K562 (cell line): ENCODE results near the gene CPNE1. TPM values are rescaled to one million over a fixed set of nuclear protein-coding genes. Genes with fewer than 3 reads are reported as not detected.
A peak's percentile ranks its signal among the peaks of the same experiment; 100 is the strongest.

Source experiments
- ATAC-seq: fragments of 200-7000 bp; cut with Tn5 transposase; 3 replicates; pipeline ENCODE4 v1.9.1; 2020; ENCODE audit warnings: moderate library complexity
- BruUV-seq: library from RNA; stranded (reverse); fragments of 400-500 nt; replicated peaks from 2 replicates; lab custom pipeline; 2021; lab: Mats Ljungman, UMichigan
- CTCF ChIA-PET: fragments of 300-600 bp; formaldehyde crosslinking; extraction: SDS; loops from one replicate; lab custom pipeline; 2021; ENCODE audit warnings: low intra/inter-chr PET ratio; lab: Yijun Ruan, JAX
- POLR2A ChIA-PET: fragments of 300-600, 350-650 bp; sonication (Branson Sonifier 250); formaldehyde crosslinking; extraction: SDS; loops from one replicate; lab custom pipeline; 2021; ENCODE audit warnings: antibody characterized with exemption, inconsistent platforms; lab: Yijun Ruan, JAX
- DNase-seq, 4 experiments: peaks; one replicate each; pipeline versions ENCODE4 v3.0.0 to v3.0.0-alpha.2; 2011 to 2018; ENCODE audit warnings: low spot score in 3 of 4, mixed read lengths in 3 of 4; ENCODE audit errors: extremely low read depth in 1 of 4
- FAIRE-seq: peaks from 2 replicates; lab custom pipeline; 2011; peaks lifted over from hg19 to GRCh38; lab: Jason Lieb, UNC
- H2AFZ ChIP-seq: 2 replicates; pipeline ENCODE4 v1.6.0; 2011; ENCODE audit warnings: low read depth, low read length, control low read depth, inconsistent platforms
- H3K27ac ChIP-seq: fragments of 200-600 bp; 3 replicates; pipeline ENCODE4 v1.8.0; 2011; ENCODE audit warnings: low read depth, mild to moderate bottlenecking, control low read depth, inconsistent platforms, low read length, moderate library complexity, mixed read lengths; ENCODE audit errors: extremely low read depth
- H3K27me3 ChIP-seq, 2 experiments: fragments of 300-600 bp in 1 of 2; 2 replicates in 1 of 2; 3 replicates in 1 of 2; pipeline versions ENCODE4 v1.6.0 to v1.8.0; 2011; ENCODE audit warnings: inconsistent platforms in 2 of 2, low read length in 2 of 2, mild to moderate bottlenecking in 1 of 2, mixed read lengths in 1 of 2, moderate library complexity in 1 of 2; ENCODE audit not compliant: control insufficient read depth in 2 of 2, insufficient read depth in 2 of 2
- H3K36me3 ChIP-seq: fragments of 300-600 bp; 3 replicates; pipeline ENCODE4 v1.8.0; 2011; ENCODE audit warnings: mild to moderate bottlenecking, low read length, inconsistent platforms; ENCODE audit not compliant: control insufficient read depth, insufficient read depth
- H3K4me1 ChIP-seq, 2 experiments: fragments of 200-600 bp in 1 of 2; replicated peaks in 1 of 2; 2 replicates in 1 of 2; 3 replicates in 1 of 2; pipeline versions ENCODE4 v1.5.1 to v1.8.0; 2011; ENCODE audit warnings: inconsistent platforms in 2 of 2, low read length in 2 of 2, mild to moderate bottlenecking in 1 of 2, mixed read lengths in 1 of 2, moderate library complexity in 1 of 2; ENCODE audit not compliant: control insufficient read depth in 2 of 2, insufficient read depth in 2 of 2
- H3K4me2 ChIP-seq: 2 replicates; pipeline ENCODE4 v1.6.1; 2011; ENCODE audit warnings: low read length, control low read depth, inconsistent platforms, mixed read lengths; ENCODE audit not compliant: insufficient read depth
- H3K4me3 ChIP-seq: fragments of 200-600 bp; sonication (generic), shearing (Covaris generic); 2 replicates; pipeline ENCODE4 v1.5.1; 2016; ENCODE audit warnings: control low read depth, inconsistent platforms
- H3K79me2 ChIP-seq: fragments of 200-600 bp; 3 replicates; pipeline ENCODE4 v1.8.0; 2011; ENCODE audit warnings: low read length, inconsistent platforms; ENCODE audit not compliant: control insufficient read depth, insufficient read depth
- H3K9ac ChIP-seq, 2 experiments: 2 replicates each; pipeline versions ENCODE4 v1.6.0 to v1.6.1; 2011; ENCODE audit warnings: low read depth in 2 of 2, low read length in 2 of 2, control low read depth in 1 of 2, inconsistent platforms in 1 of 2, mild to moderate bottlenecking in 1 of 2, mixed read lengths in 1 of 2; ENCODE audit not compliant: insufficient read depth in 1 of 2
- H3K9me1 ChIP-seq: one replicate; pipeline ENCODE4 v1.6.0; 2011; ENCODE audit warnings: inconsistent platforms, mild to moderate bottlenecking, low read length, moderate library complexity; ENCODE audit not compliant: control insufficient read depth, insufficient read depth
- H3K9me3 ChIP-seq: replicated peaks from 2 replicates; pipeline ENCODE4 v1.5.1; 2011; ENCODE audit warnings: low read depth, low read length, inconsistent platforms; ENCODE audit not compliant: control insufficient read depth, insufficient read depth
- H4K20me1 ChIP-seq: replicated peaks from 2 replicates; pipeline ENCODE4 v1.6.1; 2011; ENCODE audit warnings: low read length, inconsistent platforms, mixed read lengths; ENCODE audit not compliant: control insufficient read depth, insufficient read depth
- BCOR ChIP-seq: fragments of 450-650 bp; IDR thresholded peaks from 2 replicates; pipeline ENCODE4 v1.6.1; 2016
- ETV6 ChIP-seq, 3 experiments: fragments of 150-350 bp in 1 of 3; sonication (generic) in 1 of 3; formaldehyde crosslinking in 1 of 3; IDR thresholded peaks; 2 replicates each; pipeline versions ENCODE4 v1.6.1 to v1.8.0; 2014 to 2022; ENCODE audit warnings: borderline replicate concordance in 2 of 3, low read depth in 2 of 3, antibody characterized with exemption in 1 of 3, low read length in 1 of 3, mild to moderate bottlenecking in 1 of 3, missing genetic modification reagents in 1 of 3
- GATA2 ChIP-seq: sonication (generic); formaldehyde crosslinking; IDR thresholded peaks from 2 replicates; pipeline ENCODE4 v1.4.0; 2020; ENCODE audit warnings: mild to moderate bottlenecking, missing genetic modification reagents
- HLTF ChIP-seq: fragments of 450-650 bp; IDR thresholded peaks from 2 replicates; pipeline ENCODE4 v1.6.1; 2016
- HOXB6 ChIP-seq: fragments of 250-450 bp; sonication (Bioruptor Pico); IDR thresholded peaks from 2 replicates; pipeline ENCODE4 v1.5.1; 2022; ENCODE audit warnings: mild to moderate bottlenecking, borderline replicate concordance
- MAFG ChIP-seq: fragments of 450-650 bp; conservative IDR thresholded peaks from 2 replicates; pipeline ENCODE4 v1.6.1; 2016; ENCODE audit warnings: missing genetic modification characterization, missing compliant biosample characterization
- MAFK ChIP-seq: IDR thresholded peaks from 2 replicates; pipeline ENCODE4 v1.6.1; 2011; ENCODE audit warnings: low read length, improper control_type of control experiment
- SRF ChIP-seq, 2 experiments: fragments of 250-450, 450-650 bp in 1 of 2; sonication (Bioruptor Pico) in 1 of 2; sonication (generic) in 1 of 2; formaldehyde crosslinking; IDR thresholded peaks; 2 replicates each; pipeline versions ENCODE4 v1.5.0 to v1.5.1; 2020 to 2022; ENCODE audit warnings: mild to moderate bottlenecking in 1 of 2, missing genetic modification reagents in 1 of 2
- THAP7 ChIP-seq: fragments of 250-450 bp; sonication (Bioruptor Pico); IDR thresholded peaks from 2 replicates; pipeline ENCODE4 v1.5.0; 2021
- U2AF2 ChIP-seq: fragments of 200-400 bp; formaldehyde crosslinking; optimal IDR thresholded peaks from 2 replicates; pipeline ENCODE3; 2017; ENCODE audit warnings: low read depth, mild to moderate bottlenecking, low read length
- ZFPM2 ChIP-seq: fragments of 250-450 bp; sonication (Bioruptor Pico); IDR thresholded peaks from 2 replicates; pipeline ENCODE4 v1.5.1; 2022; ENCODE audit warnings: mild to moderate bottlenecking
- ZNF277 ChIP-seq: fragments of 250-450 bp; sonication (Bioruptor Pico); IDR thresholded peaks from 2 replicates; pipeline ENCODE4 v1.8.0; 2022; ENCODE audit warnings: inconsistent platforms, mild to moderate bottlenecking, moderate library complexity, borderline replicate concordance
- ZNF507 ChIP-seq: conservative IDR thresholded peaks from 2 replicates; pipeline ENCODE4 v1.6.1; 2017; ENCODE audit warnings: missing genetic modification characterization, missing compliant biosample characterization
- ZNF644 ChIP-seq: fragments of 200-800 bp; sonication (Bioruptor generic); IDR thresholded peaks from 2 replicates; pipeline ENCODE4 v1.6.1; 2016; ENCODE audit warnings: low read depth, missing genetic modification characterization, missing compliant biosample characterization
- WGBS: fragments of 100-300 bp; shearing (Covaris generic); methylation state at CpG from one replicate; pipeline ENCODE4 v1.1.6; 2016; ENCODE audit warnings: low coverage, mixed read lengths; ENCODE audit not compliant: insufficient coverage; ENCODE audit errors: missing lambda C conversion rate; 5-methylcytosine and 5-hydroxymethylcytosine counted together
- in situ Hi-C: fragments of 300-500 bp; cut with MboI; formaldehyde crosslinking; loops from 4 replicates; pipeline ENCODE4 v1.15.0; 2018; ENCODE audit warnings: inconsistent platforms, mixed read lengths
- intact Hi-C: fragments of 100-400 bp; cut with micrococcal nuclease; formaldehyde crosslinking; loops from 2 replicates; pipeline ENCODE4 v1.14.2; 2022
- polyA plus RNA-seq, 8 experiments: library from polyadenylated mRNA; depleted of rRNA in 4 of 8; stranded (reverse) in 5 of 8; unstranded in 3 of 8; fragments of >200 nt; fragmentation: Nextera tagmentation in 2 of 8; fragmentation: Illumina TruSeq in 1 of 8; extraction: Ambion mirVana in 2 of 8; extraction: Trizol in 1 of 8; gene quantifications; 2 replicates each; pipeline versions ENCODE4 v1.2.1 to v1.2.3, GENCODE V29; 2011 to 2014; ENCODE audit warnings: inconsistent platforms in 1 of 8, missing spikeins in 1 of 8
- total RNA-seq, 7 experiments: library from RNA; depleted of rRNA in 6 of 7; stranded (reverse); fragments of >200 nt in 6 of 7; fragmentation: Illumina TruSeq in 2 of 7; extraction: Trizol in 2 of 7; gene quantifications; 2 replicates each; pipeline versions ENCODE4 v1.2.1 to v1.2.3, GENCODE V29; 2011 to 2021; ENCODE audit warnings: low replicate concordance in 1 of 7
- TF ChIP-seq, protein P1 (sequence below): fragments of 250-450 bp; sonication (Bioruptor Pico); IDR thresholded peaks from 2 replicates; pipeline ENCODE4 v1.9.0; 2021; ENCODE audit warnings: mild to moderate bottlenecking, inconsistent platforms

The CPNE1 gene
- total and polyA plus RNA-seq, 9 of the 15 experiments (the other 6 are each of a cell fraction or from before 2014, with no cell fraction given), result 42.1 to 102 (median 56.0) TPM

- intact Hi-C loops (no loop called here), in situ Hi-C loops (no loop called here)
- Histone ChIP-seq H3K27me3 (no peaks in the 10 kb centered on the region), H2AFZ (no peak overlapping the region), H3K27ac (peak overlapping the region; percentile 41; the same call in 2 of the 3 replicates), H4K20me1 (no peaks in the 10 kb centered on the region; the same call in 1 of the 2 replicates), H3K4me1 (peaks cover 10 to 14% of the 10 kb centered on the region in 2 experiments; a peak in 4 of 5 replicates), H3K36me3 (peaks cover 74% of the 10 kb centered on the region), H3K9me3 (no peaks in the 10 kb centered on the region), H3K4me3 (no peak overlapping the region), H3K79me2 (peaks cover 44% of the 10 kb centered on the region), H3K9ac (no peak overlapping the region), H3K9me1 (no peaks in the 10 kb centered on the region), H3K4me2 (no peak overlapping the region)
- ChIA-PET POLR2A (interaction anchor here (0.6 to 12.6 kb wide), 10 partner anchors 12 to 322 kb away, joined by 3 to 102 read pairs (median 4); partner anchors contain the start of genes RBM39 and SCAND1), CTCF (no interaction called here)
- BruUV-seq, result no TSS peak
- no peak for DNase-seq
- WGBS, result 78% methylated on average over 12 of the region's 12 CpGs
- no peak for FAIRE-seq
- no peak for ATAC-seq
- no peak for TF ChIP-seq ZFPM2
- TF ChIP-seq MAFG (tag), result peak; percentile 61
- TF ChIP-seq GATA2 (CRISPR knock-in tag), result no peak
- TF ChIP-seq THAP7 (CRISPR knock-in tag), result no peak
- TF ChIP-seq U2AF2, result no peak
- no peak for TF ChIP-seq HLTF
- no peak for TF ChIP-seq ZNF277 (CRISPR knock-in tag)
- TF ChIP-seq ZNF644 (tag), result no peak
- TF ChIP-seq BCOR, result no peak
- no peak for TF ChIP-seq ZNF507 (tag)
- TF ChIP-seq SRF (CRISPR knock-in tag; IDR thresholded peaks at IDR 0.05), result no peak
- TF ChIP-seq, protein P1, sequence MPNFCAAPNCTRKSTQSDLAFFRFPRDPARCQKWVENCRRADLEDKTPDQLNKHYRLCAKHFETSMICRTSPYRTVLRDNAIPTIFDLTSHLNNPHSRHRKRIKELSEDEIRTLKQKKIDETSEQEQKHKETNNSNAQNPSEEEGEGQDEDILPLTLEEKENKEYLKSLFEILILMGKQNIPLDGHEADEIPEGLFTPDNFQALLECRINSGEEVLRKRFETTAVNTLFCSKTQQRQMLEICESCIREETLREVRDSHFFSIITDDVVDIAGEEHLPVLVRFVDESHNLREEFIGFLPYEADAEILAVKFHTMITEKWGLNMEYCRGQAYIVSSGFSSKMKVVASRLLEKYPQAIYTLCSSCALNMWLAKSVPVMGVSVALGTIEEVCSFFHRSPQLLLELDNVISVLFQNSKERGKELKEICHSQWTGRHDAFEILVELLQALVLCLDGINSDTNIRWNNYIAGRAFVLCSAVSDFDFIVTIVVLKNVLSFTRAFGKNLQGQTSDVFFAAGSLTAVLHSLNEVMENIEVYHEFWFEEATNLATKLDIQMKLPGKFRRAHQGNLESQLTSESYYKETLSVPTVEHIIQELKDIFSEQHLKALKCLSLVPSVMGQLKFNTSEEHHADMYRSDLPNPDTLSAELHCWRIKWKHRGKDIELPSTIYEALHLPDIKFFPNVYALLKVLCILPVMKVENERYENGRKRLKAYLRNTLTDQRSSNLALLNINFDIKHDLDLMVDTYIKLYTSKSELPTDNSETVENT (CRISPR knock-in tag), result 0 out of 2 replicates have a peak, but pooled peaks have one; percentile 10
- TF ChIP-seq HOXB6 (CRISPR knock-in tag), result no peak
- TF ChIP-seq ETV6 (IDR thresholded peaks at IDR 0.05; ENCODE audit: borderline replicate concordance in 1 of 2, low read depth in 2 of 2, low read length in 1 of 2), result no peak
- TF ChIP-seq ETV6 (CRISPR knock-in tag; IDR thresholded peaks at IDR 0.05; ENCODE audit: borderline replicate concordance), result no peak
- TF ChIP-seq MAFK, result peak; percentile 43; the same call in 1 of the 2 replicates
These were observed 37.5 kb upstream of the CPNE1 start for GRCh38 chr20:35702051-35702823.
